Neural cell (in vitro differentiated cells): ENCODE data around the gene CYP4F22.

Experiments
- CTCF ChIP-seq: fragments of 450-650 bp; IDR thresholded peaks from 2 replicates; pipeline ENCODE4 v1.5.1; 2014; ENCODE audit warnings: antibody characterized with exemption, mild to moderate bottlenecking, moderate library complexity; ENCODE audit not compliant: poor library complexity, severe bottlenecking
- EP300 ChIP-seq: fragments of 450-650 bp; conservative IDR thresholded peaks from 2 replicates; pipeline ENCODE4 v1.6.1; 2014; ENCODE audit warnings: antibody characterized with exemption, mild to moderate bottlenecking, moderate library complexity; ENCODE audit not compliant: poor library complexity, severe bottlenecking
- POLR2AphosphoS5 ChIP-seq: IDR thresholded peaks from 2 replicates; pipeline ENCODE4 v1.6.1; 2012
- RAD21 ChIP-seq: fragments of 450-650 bp; conservative IDR thresholded peaks from 2 replicates; pipeline ENCODE4 v1.6.1; 2014; ENCODE audit warnings: antibody characterized with exemption, mild to moderate bottlenecking, moderate library complexity

DNA sequence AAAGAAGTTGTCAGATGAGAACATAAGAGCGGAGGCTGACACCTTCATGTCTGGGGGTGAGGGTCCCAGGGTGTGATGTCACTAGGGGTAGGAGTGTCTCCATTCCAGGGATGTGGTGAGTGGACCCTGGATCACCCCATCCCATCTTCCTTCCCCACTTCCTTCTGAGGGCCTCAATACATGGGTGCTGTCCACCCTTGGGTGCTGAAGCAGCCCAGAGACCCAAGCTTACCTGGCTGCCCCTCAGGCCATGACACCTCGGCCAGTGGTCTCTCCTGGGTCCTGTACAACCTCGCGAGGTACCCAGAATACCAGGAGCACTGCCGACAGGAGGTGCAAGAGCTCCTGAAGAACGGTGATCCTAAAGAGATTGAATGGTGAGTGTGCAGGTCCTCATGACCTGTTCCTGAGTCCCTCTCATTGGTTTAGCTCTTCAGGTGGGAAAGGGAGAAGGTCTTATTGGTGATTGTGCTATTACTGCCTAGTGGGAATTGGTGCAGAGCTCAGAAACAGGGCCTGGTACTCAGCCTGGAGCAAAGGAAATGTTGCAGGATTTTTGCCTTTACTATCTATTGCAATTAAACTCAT, 69.0 kb downstream of the CYP4F22 start:
- TF ChIP-seq CTCF (no peak), POLR2AphosphoS5 (no peak), EP300 (no peak), RAD21 (no peak)
